GM12801 (cell line): Measurements from ENCODE around the gene VWA3B.

Source experiments
- TF ChIP-seq, protein P1 (sequence below): IDR thresholded peaks from one replicate; pipeline ENCODE4 v1.5.1; 2011; ENCODE audit warnings: control low read depth; ENCODE audit not compliant: insufficient read length; ENCODE audit errors: extremely low read depth

Gene VWA3B

DNA sequence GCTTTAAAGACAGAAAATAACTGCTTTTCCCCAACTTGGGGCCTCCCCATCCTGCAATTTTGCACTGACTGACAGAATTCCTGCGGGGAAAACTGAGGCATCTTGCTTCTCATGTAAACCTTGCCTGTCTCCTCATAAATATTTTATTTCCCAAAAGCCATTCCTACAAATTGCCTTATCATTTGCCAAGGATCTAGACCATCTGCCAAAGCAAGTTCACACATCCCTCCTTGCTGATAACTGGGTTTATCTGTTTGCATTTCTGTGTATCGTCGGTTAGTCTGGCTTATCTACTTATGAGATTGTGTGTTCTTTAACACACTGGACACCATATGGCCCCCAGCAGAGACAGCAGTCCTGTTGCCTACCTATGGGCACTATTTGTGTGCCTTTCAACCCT is 256.3 kb downstream of the VWA3B start:
- TF ChIP-seq, protein P1, sequence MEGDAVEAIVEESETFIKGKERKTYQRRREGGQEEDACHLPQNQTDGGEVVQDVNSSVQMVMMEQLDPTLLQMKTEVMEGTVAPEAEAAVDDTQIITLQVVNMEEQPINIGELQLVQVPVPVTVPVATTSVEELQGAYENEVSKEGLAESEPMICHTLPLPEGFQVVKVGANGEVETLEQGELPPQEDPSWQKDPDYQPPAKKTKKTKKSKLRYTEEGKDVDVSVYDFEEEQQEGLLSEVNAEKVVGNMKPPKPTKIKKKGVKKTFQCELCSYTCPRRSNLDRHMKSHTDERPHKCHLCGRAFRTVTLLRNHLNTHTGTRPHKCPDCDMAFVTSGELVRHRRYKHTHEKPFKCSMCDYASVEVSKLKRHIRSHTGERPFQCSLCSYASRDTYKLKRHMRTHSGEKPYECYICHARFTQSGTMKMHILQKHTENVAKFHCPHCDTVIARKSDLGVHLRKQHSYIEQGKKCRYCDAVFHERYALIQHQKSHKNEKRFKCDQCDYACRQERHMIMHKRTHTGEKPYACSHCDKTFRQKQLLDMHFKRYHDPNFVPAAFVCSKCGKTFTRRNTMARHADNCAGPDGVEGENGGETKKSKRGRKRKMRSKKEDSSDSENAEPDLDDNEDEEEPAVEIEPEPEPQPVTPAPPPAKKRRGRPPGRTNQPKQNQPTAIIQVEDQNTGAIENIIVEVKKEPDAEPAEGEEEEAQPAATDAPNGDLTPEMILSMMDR, result no peak

DNA sequence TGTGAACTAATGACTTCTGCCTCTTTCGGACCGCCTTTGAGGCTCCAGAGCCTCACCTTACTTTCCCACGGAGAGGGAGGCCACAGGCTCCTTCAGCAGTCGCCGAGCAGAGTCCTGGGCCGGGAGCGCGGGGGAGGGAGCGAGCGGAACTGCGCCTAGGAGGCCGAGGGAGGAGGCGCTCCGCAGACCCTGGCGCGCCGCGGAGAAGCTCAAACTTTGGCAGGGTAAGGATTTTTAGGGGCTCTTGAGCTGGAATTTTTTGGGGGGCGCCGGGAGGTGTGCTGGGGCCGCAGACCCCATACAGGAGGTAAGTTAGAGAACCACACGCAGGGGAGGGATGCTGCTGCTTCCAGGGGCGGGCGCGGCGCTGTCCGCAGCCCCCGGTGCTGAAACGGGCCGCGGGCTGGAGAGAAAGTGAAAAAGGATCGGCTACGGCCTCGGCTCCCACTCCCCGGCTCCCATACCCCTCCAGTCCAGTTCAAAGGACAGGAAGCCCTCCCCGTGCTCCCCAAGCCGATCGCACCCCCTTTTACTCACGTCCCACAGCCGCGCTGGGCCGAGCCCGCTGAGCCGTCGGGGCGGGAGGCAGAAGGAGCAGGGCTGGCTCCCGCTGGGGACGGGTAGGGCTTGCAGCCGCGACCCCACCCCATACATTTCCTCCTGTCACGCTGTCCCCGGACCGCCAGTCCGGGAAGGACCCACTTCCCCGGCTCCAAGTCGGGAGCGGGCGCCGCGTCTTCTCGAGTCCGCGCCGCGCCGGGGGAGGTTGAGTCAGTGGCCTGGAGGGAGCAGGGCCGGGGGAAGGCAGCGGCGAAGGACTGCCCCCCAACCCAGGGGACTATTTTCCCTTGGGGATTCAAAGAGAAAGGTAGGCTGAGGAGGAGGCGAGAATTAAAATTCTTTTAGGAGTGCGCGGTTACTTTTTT is 259.6 kb downstream of the VWA3B start, which contains the start of gene CNGA3:
Gene CNGA3, plus strand, starts transcription at position 146 of the 926 bp plus-strand sequence. CDS start 23,520 bp downstream, outside the sequence.
- TF ChIP-seq, protein P1, result no peak

DNA sequence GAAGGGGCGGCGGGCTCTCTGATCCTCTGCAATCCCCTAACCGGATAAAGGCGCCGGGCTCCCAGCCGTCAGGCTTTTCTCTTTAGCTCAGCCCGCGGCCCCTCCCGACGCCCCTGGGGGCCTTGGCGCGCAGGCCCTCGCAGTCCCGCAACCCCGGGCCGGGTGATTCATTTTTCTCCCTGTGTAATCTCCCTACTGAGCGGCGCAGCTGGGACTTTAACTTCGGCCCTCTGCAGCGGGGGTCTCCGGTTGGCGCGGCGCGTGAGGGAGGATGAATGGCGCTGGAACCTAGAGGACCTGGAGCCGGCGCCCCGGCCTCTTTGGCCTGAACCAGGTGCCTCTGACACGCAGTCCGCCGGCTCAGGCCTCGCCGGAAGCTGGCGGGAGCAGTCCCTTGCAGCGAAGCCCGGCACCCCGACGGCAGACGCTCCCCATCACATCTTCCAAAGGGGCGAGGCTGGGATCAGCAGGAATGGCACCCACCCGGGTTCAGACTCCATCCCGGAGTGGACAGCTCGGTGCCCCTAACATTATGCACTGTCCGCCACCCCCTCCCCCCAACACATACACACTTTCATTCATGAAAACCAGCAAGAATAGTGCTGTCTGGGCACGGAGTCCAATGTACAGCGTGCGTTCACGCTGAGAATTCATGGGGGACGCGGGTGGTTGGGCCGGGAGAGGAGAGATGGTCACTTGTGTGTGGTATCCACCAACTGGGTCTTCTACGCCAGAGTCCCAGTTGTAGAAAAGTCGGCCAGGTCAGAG is 260.5 kb downstream of the VWA3B start:
- TF ChIP-seq, protein P1, result no peak

DNA sequence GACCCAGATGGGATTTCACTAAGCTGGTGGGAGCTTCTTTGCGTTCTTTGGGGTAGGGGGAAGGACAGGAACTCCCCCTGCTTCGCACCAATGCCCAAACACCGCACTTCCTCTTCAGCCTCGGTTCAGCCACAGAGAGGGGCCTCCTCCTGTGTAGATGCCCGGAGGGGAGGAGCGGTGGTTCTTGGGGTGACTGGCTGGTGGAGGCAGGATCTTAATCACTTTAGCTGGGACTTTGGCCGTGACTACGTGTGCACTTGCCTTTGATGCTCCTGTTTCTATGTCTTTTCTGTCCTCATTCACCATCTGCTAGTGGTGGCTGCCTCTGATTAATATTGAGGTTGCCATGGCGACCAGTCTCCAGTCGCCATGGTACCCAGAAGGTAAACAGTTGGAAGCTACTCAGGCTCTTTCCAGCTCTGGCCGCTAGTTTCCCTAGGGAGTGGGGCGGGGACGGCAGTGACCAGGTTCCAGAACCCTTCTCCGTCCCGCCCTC is 261.1 kb downstream of the VWA3B start:
- TF ChIP-seq, protein P1, result no peak

DNA sequence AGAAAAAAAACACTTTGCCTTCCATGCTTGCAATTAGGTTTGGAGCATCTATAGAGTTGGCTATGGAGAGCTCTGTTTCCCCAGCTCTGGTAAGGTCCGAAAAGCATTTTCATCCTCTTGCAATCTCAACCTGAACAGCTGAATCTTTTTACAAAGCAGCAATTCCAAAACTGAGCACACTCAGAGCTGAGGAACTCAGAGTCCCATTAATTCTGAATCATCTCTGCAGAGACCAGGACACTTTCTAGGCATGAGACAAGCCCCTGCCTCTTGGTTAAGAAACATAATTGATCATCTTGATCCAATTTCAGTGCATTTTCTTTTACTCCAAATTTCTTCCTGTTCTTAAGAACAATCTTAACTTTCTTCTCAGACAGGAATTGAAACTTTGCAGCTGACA is 263.4 kb downstream of the VWA3B start:
- TF ChIP-seq, protein P1, result no peak

DNA sequence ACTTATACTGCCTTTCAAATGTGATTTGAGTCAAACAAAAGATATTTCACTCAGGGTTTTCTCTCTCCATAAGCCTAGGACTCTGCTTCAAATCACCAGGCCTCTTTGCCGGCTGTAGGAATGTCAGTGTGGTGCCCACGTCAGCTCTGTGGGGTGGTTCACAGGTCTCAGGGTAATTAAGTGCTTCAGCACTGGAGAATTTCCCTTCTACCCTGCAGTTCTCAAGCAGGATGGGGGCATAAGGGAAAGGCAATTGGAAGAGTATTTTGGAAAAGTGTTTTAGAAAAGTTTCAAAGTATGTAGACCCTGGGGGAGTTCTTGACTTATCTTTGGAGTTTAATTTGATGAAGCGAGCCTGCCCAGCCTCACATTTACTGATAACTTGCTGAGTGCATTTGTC is 268.9 kb downstream of the VWA3B start:
- TF ChIP-seq, protein P1, result no peak

DNA sequence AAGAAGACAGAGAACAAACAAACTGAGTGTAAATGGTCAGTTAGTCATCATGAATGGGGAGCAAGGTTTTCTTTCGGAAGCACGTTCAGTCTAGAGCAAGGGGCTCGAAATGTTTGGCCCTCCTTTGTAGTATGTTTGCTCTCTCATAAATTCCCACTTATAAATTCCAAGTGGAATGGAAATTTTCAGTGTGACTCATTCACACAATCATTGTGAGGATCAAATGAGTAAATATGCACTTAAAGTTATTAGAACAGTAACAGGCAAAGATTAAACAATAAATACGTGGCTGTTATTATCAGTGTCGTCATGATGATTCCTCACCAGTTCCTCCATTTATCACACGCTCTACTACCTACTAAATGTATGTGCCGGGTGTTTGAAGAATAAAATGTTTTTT is 269.8 kb downstream of the VWA3B start:
- TF ChIP-seq, protein P1, result no peak
